ENCODE measurements around the gene SSRP1.

- TF ChIP-seq POLR2AphosphoS5 (IDR thresholded peaks at IDR 0.05; ENCODE audit: low read depth, low read length) (no peak), REST (IDR thresholded peaks at IDR 0.05; ENCODE audit: insufficient read depth in 1 of 2, low read depth in 2 of 2, low read length in 2 of 2) (no peak), TAF1 (IDR thresholded peaks at IDR 0.05; ENCODE audit: borderline replicate concordance, insufficient read depth, low read length) (no peak), SIN3A (IDR thresholded peaks at IDR 0.05; ENCODE audit: borderline replicate concordance, insufficient read depth, low read length) (no peak), FOXP2 (optimal IDR thresholded peaks at IDR 0.05; ENCODE audit: borderline replicate concordance, extremely low read depth, extremely low read length, insufficient read depth) (no peak)
Measured at GRCh38 chr11:57378186-57378585, 42.5 kb upstream of the SSRP1 start.

Data from PFSK-1 (cell line).